CD4-positive, alpha-beta T cell treated with Interleukin-15 for 1 hour (primary cell): Measurements from ENCODE around the gene DUSP12.
"Not testable (repeated sequence)": the region's sequence is repeated elsewhere in the genome, so short reads cannot be mapped to it uniquely, and the experiment has no call there.

Source experiments
- DNase-seq: peaks from one replicate; pipeline ENCODE4 v3.0.0-alpha.2; 2020

DUSP12 gene

DNA sequence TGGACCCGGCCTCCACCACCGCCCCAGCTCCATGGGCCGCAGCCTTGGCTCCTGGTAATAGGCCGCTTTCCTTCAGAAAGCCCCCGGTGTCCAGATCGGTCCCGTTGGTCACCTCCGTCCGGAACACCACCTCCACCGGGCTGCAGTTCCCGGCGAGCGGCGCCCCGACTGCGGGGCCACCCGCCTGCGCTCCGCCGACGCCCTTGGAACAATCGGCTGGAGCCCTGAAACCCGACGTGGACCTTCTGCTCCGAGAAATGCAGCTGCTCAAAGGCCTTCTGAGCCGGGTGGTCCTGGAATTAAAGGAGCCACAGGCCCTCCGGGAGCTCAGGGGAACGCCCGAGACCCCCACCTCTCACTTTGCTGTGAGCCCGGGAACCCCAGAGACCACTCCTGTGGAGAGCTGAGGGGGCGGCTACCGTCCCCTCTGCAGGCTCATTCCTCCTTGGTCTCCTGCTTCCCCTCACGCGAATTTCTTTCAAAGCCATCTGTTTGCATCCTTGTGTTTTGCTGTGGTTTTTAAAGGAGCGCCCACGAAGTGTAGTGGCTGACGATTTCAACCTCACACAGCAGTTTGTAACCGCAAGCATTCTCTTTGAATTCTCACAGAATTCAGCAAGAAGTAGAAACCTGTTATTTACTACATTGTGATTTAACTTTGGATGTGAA lies 22.2 kb upstream of the DUSP12 start:
- DNase-seq, result peak; percentile 22

DNA sequence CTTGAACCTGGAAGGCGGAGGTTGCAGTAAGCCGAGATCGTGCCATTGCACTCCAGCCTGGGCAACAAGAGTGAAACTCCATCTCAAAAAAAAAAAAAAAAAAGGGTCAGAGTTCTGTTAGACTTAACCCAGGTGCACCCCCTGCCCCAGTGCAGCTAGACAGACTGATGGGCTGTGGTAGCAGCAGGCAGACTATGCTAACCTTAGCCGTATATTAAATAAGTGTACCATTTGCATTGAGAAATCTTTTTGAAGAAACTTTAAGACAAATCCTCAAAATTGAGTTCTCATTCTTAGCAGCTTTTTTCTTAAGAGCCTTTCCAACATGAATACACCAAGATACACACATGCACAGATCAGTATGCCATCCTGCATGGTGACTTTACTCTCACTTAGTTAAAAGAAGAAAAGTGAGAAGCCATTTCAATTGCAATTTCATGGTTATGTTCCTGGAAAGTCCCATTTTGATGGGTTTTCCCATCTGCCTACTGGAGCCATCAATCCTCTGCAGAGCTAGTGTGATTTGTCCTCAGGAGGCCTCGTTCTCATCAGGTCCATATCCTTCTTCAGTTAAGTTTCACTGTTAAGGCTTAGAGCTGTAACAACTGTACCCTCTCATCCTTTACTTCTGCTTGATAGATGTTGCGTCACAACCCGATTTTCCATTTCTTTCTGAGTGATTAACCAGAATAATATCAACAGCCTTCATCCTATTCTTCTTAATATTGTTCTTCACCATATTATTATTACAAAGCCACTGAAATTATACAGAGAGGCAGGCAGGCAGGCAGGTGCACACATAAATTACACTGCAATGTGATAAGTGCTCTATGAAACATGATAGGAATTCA lies 21.0 kb upstream of the DUSP12 start:
- DNase-seq, result no peak

DNA sequence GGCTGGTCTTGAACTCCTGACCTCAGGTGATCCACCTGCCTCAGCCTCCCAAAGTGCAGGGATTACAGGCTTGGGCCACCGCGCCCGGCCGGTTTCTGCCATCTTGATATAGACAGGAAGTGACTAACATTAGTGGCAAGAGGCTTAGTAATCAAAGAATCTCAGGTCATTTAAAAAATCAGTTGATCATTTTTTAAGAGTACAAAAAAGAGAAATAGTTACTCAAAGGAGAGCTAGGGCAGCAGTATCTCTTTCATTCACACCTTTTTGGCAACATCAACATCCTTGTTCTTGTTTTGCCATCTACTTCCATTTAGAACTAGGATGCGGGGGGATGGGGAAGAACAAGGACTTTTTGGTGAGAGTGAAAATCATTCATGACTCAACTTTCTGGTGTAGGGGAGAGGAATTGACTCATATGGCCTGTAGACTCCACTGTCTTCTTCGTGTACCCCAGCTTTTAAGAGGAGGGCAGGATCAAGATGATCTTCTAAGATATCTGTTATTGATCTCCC lies 19.5 kb upstream of the DUSP12 start:
- DNase-seq, result no peak

DNA sequence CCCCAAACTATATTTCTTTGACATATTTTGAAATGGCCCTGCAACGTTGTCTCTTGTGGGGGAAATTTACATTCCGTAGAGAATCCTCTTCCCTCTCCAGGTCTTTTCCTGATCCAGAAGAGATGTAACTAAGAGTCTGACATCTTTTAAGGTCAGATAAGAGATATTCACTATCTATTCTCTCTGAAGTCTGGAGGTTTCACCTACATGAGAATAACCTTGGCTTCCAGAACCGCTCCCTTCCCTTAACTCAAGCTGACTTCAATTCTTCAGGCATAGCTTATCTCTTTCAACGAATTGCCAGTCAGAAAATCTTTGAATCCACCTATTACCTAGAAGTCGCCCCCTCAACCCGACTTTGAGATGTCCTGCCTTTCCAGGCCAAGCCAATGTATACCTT lies 18.3 kb upstream of the DUSP12 start:
- no peak for DNase-seq

DNA sequence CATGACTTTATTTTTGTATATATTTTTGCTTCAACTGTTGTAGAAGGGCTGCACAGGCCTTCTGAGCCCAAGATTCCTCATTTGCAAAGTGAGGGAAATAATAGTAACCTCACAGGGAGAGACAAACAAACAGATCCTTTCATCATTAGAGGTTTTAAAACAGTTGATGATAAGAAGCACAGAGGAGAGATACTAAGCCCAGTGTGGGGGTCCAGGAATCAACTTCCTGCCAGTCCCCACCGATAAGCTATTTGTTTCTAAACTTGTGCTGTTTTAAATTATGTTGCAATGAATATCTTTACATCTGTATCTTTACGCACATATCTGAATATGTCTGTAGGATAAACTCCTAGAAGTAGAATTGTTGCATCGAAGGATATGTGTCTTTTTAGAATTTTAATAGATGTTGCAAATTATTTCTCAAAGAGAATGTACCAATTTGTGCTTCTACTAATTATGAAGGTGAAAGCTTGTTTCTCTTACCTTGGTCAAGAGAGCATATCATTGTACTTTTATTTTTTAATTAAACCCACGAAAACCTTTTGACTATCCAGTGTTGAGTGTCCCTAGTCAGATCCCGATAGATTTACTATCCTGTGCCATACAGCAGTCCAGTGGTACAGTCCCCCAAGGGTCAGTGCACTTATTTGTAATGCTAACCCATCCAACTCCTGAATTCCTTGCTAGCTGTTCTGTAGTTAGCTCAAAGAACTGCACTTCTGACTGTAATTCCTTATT lies 17.4 kb upstream of the DUSP12 start:
- DNase-seq, result no peak

DNA sequence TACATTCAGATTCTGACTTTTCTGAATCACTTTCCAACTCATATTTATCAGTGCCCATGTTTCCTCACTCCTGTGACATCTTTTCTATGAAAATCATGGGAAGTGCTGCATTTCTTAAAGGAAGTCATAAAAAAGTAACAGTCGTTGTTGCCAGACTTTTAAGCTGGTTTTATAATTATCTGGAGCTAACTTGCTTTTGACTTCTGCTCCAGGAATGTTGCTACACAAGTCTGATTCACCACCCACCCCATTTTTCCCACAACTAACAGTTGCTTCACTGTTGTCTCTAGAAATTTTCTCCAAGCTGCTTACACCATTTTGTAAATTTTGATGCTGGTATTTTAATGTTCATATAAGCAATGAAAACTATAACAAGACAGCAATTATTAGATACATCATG lies 16.1 kb upstream of the DUSP12 start:
- DNase-seq, result no peak

DNA sequence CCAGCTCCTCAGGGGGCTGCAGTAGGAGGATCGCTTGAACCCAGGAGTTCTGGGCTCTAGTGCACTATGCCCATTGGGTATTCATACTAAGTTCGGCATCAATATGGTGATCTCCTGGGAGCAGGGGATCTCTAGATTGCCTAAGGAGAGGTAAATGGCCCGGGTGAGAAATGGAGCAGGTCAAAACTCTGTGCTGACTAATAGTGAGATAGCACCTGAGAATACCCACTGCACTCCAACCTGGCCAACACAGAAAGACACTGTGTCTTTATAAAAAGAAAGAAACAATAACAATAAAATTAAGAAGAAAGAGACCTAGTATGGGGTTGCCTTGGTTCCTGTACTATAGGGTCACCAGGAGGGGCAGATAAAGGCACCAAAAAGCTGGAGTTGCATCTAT lies 13.7 kb upstream of the DUSP12 start:
- DNase-seq, result no peak

DNA sequence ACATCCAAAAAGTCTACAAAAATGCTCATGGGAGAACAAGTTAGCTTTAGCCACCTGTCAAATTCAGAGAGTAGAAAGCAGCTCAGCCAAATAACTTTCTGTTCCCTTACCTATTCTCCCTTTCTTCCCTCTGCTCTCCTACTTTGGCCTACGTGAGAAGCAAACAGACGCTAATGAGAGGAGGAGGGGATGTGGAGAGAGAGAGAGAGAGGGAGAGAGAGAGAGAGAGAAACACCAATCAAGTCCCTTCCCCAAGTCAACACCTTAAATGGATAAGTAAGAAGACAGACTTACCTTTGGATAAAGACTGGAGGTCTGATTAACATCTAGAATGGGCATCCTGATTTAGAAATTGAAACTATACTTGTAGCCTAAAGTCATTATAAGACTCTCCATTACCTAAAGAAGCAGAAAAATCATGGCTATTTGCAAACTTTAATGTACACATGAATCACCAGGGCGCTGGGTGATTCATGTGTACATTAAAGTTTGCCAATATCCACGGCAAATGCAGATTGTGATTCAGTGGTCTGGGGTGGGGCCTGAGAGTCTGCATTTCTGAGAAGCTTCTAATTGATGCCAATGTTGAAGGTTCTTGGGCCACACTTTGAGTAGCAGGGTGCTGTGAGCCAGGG lies 13.1 kb upstream of the DUSP12 start:
- no peak for DNase-seq

DNA sequence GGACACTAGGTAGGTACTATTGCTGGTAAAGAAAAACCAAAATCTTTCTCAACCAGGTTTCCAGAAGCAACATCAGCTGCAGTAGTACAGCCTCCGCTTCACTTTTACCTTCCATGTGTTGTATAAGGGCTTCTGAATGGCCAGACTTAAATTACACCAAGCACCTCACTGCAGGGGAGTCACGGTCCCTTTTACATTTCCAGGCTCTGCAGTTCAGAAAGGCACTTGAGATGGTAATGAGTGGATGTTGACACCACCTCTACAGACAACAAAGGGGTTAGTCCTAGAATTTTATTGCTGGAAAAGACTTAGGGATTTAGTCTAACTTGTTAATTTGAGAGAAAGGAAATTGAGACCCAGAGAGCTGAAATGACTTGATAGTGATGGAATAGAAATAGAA lies 12.0 kb upstream of the DUSP12 start:
- DNase-seq, result no peak

DNA sequence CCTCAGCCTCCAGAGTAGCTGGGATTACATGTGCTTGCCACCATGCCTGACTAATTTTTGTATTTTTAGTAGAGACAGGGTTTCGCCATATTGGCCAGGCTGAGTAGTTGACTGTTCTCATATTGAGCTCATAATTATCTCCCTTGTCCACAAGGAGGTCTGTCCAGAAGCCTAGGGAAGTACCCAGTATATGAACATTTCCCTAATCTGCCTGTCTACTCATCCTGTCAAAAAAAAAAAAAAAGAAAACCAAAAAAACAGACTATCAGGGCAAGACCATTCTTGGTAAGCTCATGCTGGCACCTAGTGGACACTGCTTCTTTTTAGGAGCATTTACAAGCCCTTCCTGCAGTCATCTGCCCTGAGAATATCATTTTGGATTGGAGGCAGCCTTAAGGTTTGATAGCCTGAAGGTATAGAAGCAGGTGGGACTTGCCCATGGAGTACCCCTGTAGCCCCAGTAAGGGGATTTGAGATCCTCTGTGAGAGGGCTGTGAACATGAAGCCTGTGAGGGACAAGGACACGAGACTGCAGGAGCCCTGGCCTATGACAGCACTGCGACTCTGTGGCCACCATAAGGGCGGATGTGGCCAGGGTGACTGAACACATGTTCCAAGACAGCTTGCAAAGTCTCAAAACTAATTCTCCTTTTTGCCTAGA lies 10.8 kb upstream of the DUSP12 start:
- DNase-seq, result peak; percentile 64

DNA sequence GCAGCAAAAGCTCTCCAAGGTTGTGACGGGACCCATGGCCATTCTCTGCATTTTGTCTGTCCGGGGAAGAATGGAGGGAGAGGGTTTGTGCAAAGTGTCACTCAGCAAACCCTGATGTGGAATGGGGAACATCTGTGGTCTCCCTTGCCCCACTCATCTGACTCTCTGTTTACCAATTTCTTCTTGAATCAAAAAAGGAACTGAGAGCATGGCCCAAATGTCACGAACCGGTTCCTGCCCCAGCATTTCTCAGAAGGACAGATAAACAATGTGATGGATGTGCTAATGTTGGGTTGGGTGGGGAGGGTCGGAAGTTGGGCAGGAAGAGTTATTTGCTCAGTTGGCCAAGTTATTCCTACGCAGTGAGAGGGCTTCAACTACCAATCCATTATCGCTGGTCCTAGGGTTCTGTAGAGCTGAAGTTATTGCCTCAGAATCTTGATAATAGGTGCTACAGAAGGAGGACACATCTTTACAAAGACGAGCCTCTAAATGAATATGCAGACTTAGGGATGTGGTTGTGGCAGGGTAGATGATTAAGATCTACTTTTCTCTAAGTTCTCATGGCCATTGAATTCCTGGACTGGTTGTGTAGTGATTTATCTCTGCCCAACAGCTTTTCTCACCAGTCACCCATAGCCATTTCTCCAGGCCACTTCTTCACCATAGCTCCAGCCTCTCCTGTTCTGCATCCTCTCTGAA lies 9.6 kb upstream of the DUSP12 start:
- peak; percentile 40 for DNase-seq

DNA sequence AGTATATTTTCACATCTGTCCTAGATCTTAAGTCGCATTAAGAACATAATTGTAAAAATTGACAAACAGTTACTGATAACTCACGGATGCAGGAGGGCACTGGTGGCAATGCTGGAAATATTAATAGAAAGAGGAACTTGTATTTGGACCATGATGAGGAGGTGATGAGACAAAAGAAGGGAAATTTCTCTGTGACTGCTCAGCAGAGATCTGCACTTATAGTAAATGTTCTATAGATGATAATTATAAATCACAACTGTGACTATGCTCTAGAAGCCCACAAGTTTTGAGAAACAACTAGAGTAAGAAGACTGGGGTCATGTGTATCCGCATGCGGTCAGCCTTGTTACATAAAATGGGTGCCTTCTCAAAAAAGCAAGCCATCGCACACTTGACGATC lies 8.7 kb upstream of the DUSP12 start:
- DNase-seq, result no peak

DNA sequence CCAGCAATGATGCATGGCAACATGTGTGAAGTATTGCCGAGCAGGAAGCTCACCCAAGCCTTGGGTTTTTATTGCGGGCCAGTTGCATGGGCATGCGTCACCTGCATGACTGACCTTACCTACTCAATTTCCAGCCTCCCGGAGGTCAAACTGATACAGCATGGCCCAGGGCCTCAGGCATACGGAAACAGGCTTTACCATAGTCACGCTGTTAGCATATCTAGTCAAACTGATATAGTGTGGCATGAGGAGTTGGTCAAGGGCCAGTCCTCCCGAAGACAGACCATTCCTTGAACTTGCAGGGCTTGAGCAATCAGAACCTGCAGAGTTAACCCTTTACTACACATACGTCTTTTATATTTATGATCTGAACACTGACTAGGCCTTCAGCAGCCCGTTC lies 6.4 kb upstream of the DUSP12 start:
- DNase-seq, result no peak

DNA sequence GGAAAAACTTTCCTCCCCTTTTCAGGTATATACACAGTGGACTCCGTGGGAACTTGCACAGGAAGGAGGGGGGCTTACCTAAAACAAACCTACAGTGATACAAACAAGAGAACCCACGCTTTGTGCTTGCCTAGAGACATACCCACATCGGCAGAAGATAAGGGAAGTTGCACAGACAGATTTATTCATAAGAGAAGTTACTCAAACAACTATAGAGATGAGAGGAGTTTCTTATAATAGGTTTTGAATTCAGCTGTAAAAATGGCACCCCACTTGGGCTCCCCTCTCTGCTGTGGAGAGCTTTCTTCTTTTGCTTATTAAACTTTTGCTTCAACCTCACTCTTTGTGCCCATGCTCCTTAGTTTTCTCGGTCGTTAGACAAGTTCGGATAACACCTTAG lies 1.8 kb upstream of the DUSP12 start:
- no peak for DNase-seq

DNA sequence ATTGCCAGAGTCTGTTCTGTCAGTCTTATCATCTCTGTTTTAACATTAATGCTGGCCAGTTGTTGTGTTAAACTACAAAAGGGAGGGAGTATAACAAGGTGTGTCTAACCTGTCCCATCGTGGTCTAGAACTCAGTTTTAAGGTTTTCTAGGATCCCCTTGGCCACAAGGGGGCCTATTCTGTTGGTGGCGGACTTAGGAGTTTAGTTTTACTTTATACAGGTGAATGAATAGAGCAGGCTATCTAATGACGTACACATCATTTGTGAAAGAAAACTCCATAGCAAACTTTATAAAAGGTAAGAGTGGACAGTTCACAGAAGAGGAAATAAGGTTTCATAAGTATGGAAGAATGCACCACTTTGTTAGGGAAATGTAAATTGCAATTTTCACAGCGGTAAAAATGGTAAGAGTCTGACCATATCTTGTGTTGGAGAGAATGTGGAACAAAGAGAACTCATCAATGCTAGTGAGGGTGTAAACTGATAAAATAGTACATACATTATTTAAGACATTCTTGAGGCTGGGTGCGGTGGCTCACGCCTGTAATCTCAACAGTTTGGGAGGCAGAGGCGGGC lies 14.0 kb downstream of the DUSP12 start:
- DNase-seq, result peak; percentile 43

DNA sequence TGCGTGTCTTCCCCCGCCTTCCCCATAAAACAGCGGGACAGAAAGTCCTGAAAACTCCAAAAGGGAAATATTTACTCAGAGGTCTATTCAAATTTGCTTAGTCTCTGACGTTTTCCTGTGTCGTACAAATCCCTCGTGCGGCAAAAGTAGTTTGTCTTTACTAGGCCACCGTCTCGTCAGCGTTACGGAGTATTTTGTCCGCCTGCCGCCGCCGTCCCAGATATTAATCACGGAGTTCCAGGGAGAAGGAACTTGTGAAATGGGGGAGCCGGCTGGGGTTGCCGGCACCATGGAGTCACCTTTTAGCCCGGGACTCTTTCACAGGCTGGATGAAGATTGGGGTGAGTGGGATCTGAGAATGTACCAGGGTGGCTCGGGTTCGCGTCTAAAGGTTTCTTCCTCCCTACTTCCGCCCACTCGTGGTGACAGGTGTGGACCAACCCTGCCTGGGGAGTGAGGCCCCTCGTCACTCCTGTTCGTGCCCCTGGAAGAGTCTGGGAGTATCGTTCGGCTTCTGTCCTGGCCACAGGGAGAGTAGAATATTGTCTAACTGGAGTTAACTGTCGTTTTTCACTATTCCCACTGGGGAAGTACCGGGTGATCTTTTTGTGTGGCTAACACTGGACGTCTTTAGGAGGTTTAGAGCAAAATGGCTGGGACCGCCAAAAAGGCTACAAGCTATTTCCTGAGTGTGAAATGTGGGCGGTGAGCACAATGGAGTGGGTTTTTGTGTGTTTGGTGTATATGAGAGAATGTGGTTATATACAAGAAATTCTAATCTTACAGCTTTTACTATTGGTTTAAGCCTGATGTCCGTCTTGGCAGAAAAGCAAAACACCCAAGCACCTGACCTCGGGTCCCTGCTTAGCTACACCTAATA lies 16.8 kb downstream of the DUSP12 start, which contains the start of gene ATF6:
TSS of gene ATF6 (plus strand) at position 219 of the 880 bp plus-strand sequence. CDS start at position 260, 41 bp downstream.
- DNase-seq, result peak; percentile 83

DNA sequence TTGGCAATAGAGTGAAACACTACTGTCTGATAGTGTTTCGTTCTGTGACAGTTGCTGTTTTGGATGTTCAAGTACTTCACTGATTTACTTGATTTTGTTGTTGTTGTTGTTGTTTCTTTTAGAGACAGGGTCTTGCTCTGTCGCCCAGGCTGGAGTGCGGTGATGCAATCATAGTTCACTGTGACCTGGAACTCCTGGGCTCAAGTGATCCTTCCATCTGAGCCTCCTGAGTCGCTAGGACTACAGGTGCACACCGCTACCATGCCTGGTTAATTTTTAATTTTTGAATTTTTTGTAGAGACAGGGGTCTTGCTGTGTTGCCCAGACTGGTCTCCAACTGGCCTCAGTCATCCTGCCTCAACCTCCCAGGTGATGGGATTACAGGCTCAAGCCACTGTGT lies 18.9 kb downstream of the DUSP12 start:
- no peak for DNase-seq

DNA sequence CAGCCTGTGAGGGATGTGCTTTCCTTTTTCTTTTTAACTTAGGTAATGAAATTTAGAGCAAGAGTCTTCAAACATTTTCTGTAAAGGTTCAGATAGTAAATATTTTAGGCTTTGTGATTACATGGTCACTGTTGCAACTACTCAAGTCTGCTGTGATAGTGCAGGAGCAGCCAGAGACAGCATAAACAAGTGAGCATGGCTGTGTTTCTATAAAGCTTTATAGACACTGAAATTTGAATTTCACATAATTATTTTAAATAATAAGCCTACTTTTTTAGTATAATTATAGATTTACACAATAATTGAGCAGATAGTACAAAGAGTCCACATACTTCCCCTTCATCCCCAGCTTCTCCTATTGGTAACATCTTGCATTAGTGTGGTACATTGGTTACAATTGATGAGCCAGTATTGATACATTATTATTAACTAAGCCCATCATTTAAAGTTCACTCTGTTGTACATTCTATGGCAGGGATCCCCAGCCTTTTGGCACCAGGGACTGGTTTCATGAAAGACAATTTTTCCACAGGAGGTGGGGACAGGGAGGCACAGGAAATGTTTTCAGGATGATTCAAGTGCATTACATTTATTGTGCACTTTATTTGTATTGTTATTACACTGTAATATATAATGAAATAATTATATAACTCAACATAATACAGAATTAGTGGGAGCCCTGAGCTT lies 19.5 kb downstream of the DUSP12 start:
- DNase-seq, result no peak

DNA sequence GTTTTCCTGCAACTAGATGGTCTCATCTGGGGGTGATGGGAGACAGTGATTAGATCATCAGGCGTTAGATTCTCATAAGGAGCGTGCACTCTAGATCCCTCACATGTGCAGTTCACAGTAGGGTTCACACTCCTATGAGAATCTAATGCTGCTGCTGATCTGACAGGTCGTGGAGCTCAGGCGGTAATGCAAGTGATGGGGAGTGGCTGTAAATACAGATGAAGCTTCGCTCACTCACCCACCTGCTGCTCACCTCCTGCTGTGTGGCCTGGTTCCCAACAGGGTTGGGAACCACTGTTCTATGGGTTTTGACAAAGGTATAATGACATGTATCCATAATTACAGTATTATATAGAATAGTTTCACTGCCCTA lies 20.1 kb downstream of the DUSP12 start:
- not testable (repeated sequence) for DNase-seq

DNA sequence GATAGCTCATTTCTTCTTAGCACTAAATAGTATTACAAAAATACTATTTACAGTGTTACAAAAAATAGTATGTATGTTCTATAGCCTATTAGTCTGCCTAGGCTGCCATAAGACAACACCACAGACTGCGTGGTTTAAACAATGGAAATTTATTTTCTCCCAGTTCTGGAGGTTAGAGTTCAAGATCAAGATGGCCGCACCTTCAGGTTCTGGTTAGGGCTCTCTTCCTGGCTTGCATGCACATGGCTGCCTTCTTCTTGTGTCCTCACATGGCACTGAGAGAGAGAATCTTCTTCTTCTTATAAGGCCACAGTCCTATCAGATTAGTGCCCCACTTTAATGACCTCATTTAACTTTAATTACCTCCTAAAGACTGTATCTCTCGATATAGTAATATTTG lies 20.7 kb downstream of the DUSP12 start:
- no peak for DNase-seq
